Brain microvascular endothelial cell (primary cell): ENCODE measurements around the gene SRMS.
"Not testable (repeated sequence)": the region's sequence is repeated elsewhere in the genome, so short reads cannot be mapped to it uniquely, and the experiment has no call there.

Experiments
- DNase-seq: peaks from one replicate; pipeline ENCODE4 v3.0.0-alpha.2; 2020
- H3K27ac ChIP-seq: fragments of 250-450 bp; sonication (Bioruptor Pico); 2 replicates; pipeline ENCODE4 v1.5.1; 2020; ENCODE audit warnings: mild to moderate bottlenecking, moderate library complexity
- H3K27me3 ChIP-seq: fragments of 250-450 bp; sonication (Bioruptor Pico); replicated peaks from 2 replicates; pipeline ENCODE4 v1.5.1; 2020; ENCODE audit warnings: mild to moderate bottlenecking
- H3K36me3 ChIP-seq: fragments of 250-450 bp; sonication (Bioruptor Pico); replicated peaks from 2 replicates; pipeline ENCODE4 v1.5.1; 2020; ENCODE audit warnings: mild to moderate bottlenecking
- H3K4me3 ChIP-seq: 2 replicates; pipeline ENCODE4 v1.5.1; 2011; ENCODE audit warnings: low read depth, mild to moderate bottlenecking, control low read depth, low read length, moderate library complexity
- in situ Hi-C: cut with HindIII; loops from 2 replicates; pipeline ENCODE4 v1.10.0; 2017; ENCODE audit warnings: low sequenced_read_pairs, low pct_ligation_motif_present
- TF ChIP-seq, protein P1 (sequence below): IDR thresholded peaks from 2 replicates; pipeline ENCODE4 v1.5.1; 2011; ENCODE audit warnings: low read depth, mild to moderate bottlenecking, moderate library complexity, low read length, control low read depth, inconsistent platforms; ENCODE audit errors: missing control alignments

Gene SRMS

DNA sequence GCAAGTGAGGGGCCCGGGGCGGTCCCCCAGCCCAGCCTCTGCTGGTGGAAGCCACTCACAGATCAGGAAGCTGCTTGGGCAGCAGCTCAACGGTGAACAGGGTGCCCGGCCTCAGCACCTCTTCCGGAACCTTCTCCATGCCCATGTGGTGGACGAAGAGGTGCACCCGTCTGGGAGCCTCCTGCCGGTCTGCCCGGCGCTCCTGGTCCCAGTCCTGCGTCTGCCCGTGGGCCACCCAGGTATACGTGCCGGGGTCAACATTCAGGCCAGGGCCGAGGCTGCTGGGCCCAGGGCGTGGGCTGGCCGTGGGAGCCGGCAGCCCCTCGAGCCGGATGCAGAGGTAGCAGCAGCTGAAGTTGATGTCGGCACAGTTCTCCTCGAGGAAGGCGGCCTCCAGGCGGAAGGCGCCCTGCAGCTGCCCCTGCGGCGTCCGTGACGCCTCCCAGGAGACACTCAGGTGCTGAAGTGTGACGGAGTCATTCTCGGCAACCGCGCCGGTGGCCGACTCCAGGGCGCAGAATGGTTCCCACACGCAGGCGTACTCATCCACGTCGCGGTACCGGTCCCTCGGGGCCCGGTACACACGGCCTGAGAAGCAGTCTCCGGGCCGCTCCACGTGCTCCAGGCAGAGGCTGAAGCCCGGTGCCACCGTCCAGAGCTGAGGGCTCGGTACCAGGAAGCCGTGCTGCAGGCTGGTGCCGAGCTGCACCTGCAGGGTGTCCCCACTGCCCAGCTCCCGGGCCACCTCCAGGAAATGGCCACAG, 15.1 kb upstream of the SRMS start:
- Histone ChIP-seq H3K27ac (no peak overlapping the region), H3K36me3 (peaks cover 36% of the 10 kb centered on the region), H3K4me3 (no peak overlapping the region), H3K27me3 (no peaks in the 10 kb centered on the region)
- TF ChIP-seq, protein P1, sequence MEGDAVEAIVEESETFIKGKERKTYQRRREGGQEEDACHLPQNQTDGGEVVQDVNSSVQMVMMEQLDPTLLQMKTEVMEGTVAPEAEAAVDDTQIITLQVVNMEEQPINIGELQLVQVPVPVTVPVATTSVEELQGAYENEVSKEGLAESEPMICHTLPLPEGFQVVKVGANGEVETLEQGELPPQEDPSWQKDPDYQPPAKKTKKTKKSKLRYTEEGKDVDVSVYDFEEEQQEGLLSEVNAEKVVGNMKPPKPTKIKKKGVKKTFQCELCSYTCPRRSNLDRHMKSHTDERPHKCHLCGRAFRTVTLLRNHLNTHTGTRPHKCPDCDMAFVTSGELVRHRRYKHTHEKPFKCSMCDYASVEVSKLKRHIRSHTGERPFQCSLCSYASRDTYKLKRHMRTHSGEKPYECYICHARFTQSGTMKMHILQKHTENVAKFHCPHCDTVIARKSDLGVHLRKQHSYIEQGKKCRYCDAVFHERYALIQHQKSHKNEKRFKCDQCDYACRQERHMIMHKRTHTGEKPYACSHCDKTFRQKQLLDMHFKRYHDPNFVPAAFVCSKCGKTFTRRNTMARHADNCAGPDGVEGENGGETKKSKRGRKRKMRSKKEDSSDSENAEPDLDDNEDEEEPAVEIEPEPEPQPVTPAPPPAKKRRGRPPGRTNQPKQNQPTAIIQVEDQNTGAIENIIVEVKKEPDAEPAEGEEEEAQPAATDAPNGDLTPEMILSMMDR: no peak
- no peak for DNase-seq
- in situ Hi-C loops: no loop called here

DNA sequence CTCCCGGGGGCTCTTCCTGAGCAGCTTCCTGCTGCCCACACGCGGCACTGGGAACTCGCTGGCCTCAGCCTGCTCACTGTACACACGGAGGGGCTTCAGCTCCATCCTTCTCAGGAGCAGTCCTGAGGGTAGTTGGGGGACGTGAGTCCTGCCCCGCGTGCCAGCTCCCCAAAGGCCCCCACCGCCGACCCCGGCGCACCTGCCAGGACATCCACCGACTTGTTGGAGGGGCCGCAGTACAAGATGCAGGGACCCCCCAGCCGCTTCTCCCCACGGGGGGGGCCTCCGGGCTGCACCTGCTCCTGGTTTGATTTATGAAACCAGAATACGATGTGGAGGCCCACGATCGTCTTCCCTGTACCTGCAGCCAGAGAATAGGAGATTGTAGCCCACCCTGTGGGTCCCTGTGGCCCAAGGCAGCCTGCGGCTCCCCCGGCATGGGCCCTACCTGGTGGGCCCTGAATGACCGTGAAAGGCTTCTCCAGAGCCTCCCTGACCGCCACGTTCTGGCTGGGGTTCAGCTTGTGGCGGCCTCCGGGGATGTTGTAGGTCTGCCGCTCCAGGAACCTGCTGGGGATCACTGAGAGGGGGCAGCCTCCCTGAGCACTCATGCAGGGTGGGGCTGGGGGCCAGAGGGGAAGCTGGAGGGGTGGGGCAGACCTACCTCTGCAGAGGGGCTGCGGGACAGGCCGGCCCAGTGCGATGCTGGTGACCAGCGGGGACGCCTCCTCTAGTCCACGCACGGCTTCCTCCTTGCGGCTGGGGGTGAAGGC, 14.3 kb upstream of the SRMS start:
- no peak overlapping the region for H3K4me3 ChIP-seq
- no peaks in the 10 kb centered on the region for H3K27me3 ChIP-seq
- no peak overlapping the region for H3K27ac ChIP-seq
- TF ChIP-seq, protein P1: no peak
- DNase-seq: no peak
- peaks cover 33% of the 10 kb centered on the region for H3K36me3 ChIP-seq
- in situ Hi-C loops: no loop called here

DNA sequence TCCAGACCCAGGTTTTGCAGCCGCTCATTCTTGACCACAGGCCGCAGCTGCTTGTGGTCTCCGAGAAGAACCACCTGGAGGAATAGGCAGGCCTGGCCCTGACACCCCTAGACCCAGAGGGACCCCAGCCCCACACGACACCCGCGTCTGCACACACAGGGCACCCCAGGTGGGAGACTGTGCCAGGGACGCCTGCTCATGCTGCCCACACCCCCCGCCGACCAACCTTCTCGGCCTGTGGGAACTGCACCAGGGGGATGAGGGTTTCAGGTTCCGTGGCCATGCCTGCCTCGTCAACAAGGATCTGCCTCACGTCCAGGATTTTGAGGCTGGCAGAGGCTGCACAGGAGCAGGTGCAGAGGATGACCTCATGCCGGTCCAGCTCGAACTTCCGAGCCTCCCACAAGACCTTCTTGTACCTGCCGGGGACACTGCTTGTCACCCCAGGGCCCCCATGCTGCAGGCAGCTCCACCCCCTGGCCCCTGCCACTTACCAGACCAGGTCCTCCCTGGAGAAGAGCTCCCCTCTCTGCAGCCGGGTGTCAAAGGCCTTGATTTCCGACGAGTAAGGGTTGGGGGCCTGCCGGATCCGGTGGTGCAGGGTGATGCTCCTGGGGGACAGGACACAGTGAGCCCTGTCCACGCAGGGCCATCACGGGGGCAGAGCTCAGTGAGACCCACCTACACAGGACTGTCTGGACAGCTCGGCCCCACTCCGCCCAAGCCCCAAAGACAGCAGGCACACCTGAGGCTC, 13.5 kb upstream of the SRMS start:
- H3K27me3 ChIP-seq: no peaks in the 10 kb centered on the region
- no peak overlapping the region for H3K4me3 ChIP-seq
- no peak for DNase-seq

DNA sequence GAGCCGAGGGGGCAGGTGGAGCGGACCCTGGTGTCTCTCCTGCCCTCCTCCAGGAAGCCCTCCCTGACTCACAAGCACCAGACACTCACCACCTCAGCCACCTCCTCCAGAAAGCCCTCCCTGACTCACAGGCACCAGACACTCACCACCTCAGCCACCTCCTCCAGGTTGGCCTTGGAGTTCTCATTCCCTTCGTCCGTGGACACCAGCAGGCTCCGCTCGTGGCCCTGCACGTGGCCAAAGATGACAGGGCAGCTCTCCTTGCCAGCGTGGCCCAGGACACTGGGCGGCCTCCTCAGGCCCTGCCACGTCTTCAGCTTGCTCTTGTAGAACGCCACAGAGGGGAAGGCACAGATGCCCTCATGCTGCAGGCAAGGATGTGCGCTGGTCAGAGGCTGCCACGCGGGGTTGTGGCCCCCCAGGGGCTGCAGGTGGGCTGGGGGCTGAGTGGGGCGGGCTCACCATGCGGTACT, 12.8 kb upstream of the SRMS start:
- peaks cover 27% of the 10 kb centered on the region for H3K36me3 ChIP-seq
- no peak overlapping the region for H3K27ac ChIP-seq
- in situ Hi-C loops: no loop called here
- H3K27me3 ChIP-seq: no peaks in the 10 kb centered on the region
- DNase-seq: no peak
- TF ChIP-seq, protein P1: no peak
- no peak overlapping the region for H3K4me3 ChIP-seq

More for the DNA sequence above, 13.5 kb upstream of the SRMS start:
- TF ChIP-seq, protein P1: no peak
- Histone ChIP-seq H3K36me3 (peaks cover 33% of the 10 kb centered on the region), H3K27ac (no peak overlapping the region)
- in situ Hi-C loops: no loop called here

DNA sequence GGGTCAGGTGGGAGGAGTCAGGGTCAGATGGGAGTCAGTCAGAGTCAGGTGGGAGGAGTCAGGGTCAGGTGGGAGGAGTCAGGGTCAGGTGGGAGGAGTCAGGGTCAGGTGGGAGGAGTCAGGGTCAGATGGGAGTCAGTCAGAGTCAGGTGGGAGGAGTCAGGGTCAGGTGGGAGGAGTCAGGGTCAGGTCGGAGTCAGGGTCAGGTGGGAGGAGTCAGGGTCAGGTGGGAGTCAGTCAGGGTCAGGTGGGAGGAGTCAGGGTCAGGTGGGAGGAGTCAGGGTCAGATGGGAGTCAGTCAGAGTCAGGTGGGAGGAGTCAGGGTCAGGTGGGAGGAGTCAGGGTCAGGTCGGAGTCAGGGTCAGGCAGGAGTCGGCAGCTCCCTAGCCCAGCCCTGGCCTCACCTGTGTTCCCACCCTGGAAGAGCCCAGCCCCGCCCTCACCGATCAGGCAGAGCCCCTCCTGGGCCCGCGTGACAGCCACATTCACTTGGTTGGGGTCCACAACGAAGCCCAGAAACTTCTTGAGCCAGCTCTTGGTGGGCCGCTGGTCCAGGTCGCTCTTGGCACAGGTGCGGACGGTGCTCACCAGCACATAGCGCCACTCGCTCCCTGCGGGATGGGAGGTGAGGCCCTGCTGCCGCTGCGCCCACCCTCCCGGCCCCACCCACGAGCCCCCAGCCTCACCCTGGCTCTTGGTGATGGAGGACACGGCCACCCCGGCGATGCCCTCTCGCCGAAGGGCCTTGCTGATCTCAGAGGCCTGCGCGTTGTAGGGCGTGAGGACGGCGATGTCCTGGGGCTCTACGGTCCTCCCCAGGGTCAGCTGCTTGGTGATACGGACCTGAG, 12.2 kb upstream of the SRMS start:
- DNase-seq, in situ Hi-C loops, H3K27ac ChIP-seq, H3K27me3 ChIP-seq, H3K4me3 ChIP-seq: not testable (repeated sequence)
- H3K36me3 ChIP-seq: peaks cover 22% of the 10 kb centered on the region
